Thyroid gland (tissue), 4 donors: ENCODE measurements around the gene RBP3. TPM values are rescaled to one million over a fixed set of nuclear protein-coding genes. Genes with fewer than 3 reads are reported as not detected.

Experiments
- DNase-seq, 2 donors: peaks; one replicate each; pipeline ENCODE4 v3.0.0-alpha.2; 2019
- H3K27ac ChIP-seq, 3 donors: fragments of 200-600 bp; sonication (generic); 1 replicate in 2 of 3; 2 replicates in 1 of 3; pipeline ENCODE4 v1.5.1; 2016 to 2019; ENCODE audit warnings: mild to moderate bottlenecking in 1 of 3, moderate library complexity in 1 of 3
- H3K27me3 ChIP-seq: fragments of 200-600 bp; sonication (generic); one replicate; pipeline ENCODE4 v1.5.1; 2019
- H3K36me3 ChIP-seq, 2 donors: fragments of 200-600 bp; sonication (generic); one replicate each; pipeline ENCODE4 v1.5.1; 2016 to 2019
- H3K4me1 ChIP-seq, 2 donors: fragments of 200-600 bp; sonication (generic); one replicate each; pipeline ENCODE4 v1.5.1; 2017 to 2019
- H3K4me3 ChIP-seq, 3 donors: fragments of 200-600 bp; sonication (generic); replicated peaks in 1 of 3; 1 replicate in 2 of 3; 2 replicates in 1 of 3; pipeline ENCODE4 v1.5.1; 2016; ENCODE audit warnings: mild to moderate bottlenecking in 1 of 3
- H3K9me3 ChIP-seq: fragments of 200-600 bp; sonication (generic); one replicate; pipeline ENCODE4 v1.5.1; 2017
- CTCF ChIP-seq, 6 experiments: fragments of 200-600 bp in 3 of 6; fragments of 450-650 bp in 3 of 6; sonication (generic) in 3 of 6; IDR thresholded peaks; one replicate each; pipeline ENCODE4 v1.5.1; 2016 to 2019; ENCODE audit warnings: antibody characterized with exemption in 6 of 6, mild to moderate bottlenecking in 2 of 6, inconsistent platforms in 1 of 6, moderate library complexity in 1 of 6
- POLR2A ChIP-seq, 2 donors: fragments of 450-650 bp; IDR thresholded peaks; one replicate each; pipeline ENCODE4 v1.6.1; 2017; ENCODE audit warnings: antibody characterized with exemption in 2 of 2, mild to moderate bottlenecking in 2 of 2, moderate library complexity in 1 of 2
- WGBS, 2 donors: methylation state at CpG; one replicate each; pipeline ENCODE4 v1.1.5; 2017; 5-methylcytosine and 5-hydroxymethylcytosine counted together
- intact Hi-C: fragments of 100-400 bp; cut with DNase I; formaldehyde crosslinking; loops from one replicate; pipeline ENCODE4 v1.15.1; 2023
- total RNA-seq, 4 donors: library from RNA; depleted of rRNA; stranded (reverse); fragments of >200 nt; gene quantifications; one replicate each; pipeline ENCODE4 v1.2.3, GENCODE V29; 2016

RBP3 gene
- total RNA-seq, 4 donors from 2014 or later, result not detected

GRCh38 chr10:47326306-47326926 lies 21.7 kb upstream of the RBP3 start:
- WGBS, 2 donors, result 67 to 71% methylated on average over 2 to 5 of the region's 5 CpGs
- intact Hi-C loops, result no loop called here
- no peak for DNase-seq
- no peak overlapping the region for H3K27ac ChIP-seq
- H3K4me3 ChIP-seq, result no peak overlapping the region
- no peaks in the 10 kb centered on the region for H3K36me3 ChIP-seq
- no peaks in the 10 kb centered on the region for H3K27me3 ChIP-seq
- no peaks in the 10 kb centered on the region for H3K9me3 ChIP-seq
- H3K4me1 ChIP-seq, result no peaks in the 10 kb centered on the region
- TF ChIP-seq POLR2A (IDR thresholded peaks at IDR 0.05) (no peak), CTCF (IDR thresholded peaks at IDR 0.05) (no peak)

GRCh38 chr10:47326927-47327330 lies 21.2 kb upstream of the RBP3 start:
- Histone ChIP-seq H3K27ac (no peak overlapping the region), H3K4me3 (no peak overlapping the region), H3K4me1 (no peaks in the 10 kb centered on the region), H3K36me3 (no peaks in the 10 kb centered on the region), H3K9me3 (no peaks in the 10 kb centered on the region), H3K27me3 (no peaks in the 10 kb centered on the region)
- WGBS, 2 donors, result 72 to 85% methylated on average over 11 of the region's 11 CpGs
- intact Hi-C loops, result no loop called here
- TF ChIP-seq CTCF (IDR thresholded peaks at IDR 0.05), result no peak
- no peak for TF ChIP-seq POLR2A (IDR thresholded peaks at IDR 0.05)
- no peak for DNase-seq

- TF ChIP-seq CTCF (IDR thresholded peaks at IDR 0.05), result no peak
- TF ChIP-seq POLR2A (IDR thresholded peaks at IDR 0.05), result no peak
- 83 to 97% methylated on average over 3 to 4 of the region's 4 CpGs for WGBS, 2 donors
- Histone ChIP-seq H3K4me1 (no peaks in the 10 kb centered on the region), H3K4me3 (no peak overlapping the region), H3K27me3 (no peaks in the 10 kb centered on the region), H3K36me3 (no peaks in the 10 kb centered on the region), H3K9me3 (no peaks in the 10 kb centered on the region), H3K27ac (no peak overlapping the region)
- DNase-seq, result no peak
- intact Hi-C loops, result no loop called here
Measured at GRCh38 chr10:47329855-47330254, 18.3 kb upstream of the RBP3 start.

GRCh38 chr10:47330366-47330765 lies 17.8 kb upstream of the RBP3 start:
- 94 to 96% methylated on average over 3 of the region's 3 CpGs for WGBS, 2 donors
- no peaks in the 10 kb centered on the region for H3K4me1 ChIP-seq
- TF ChIP-seq POLR2A (IDR thresholded peaks at IDR 0.05) (no peak), CTCF (IDR thresholded peaks at IDR 0.05) (no peak)
- H3K4me3 ChIP-seq, result no peak overlapping the region
- no peaks in the 10 kb centered on the region for H3K27me3 ChIP-seq
- H3K27ac ChIP-seq, result no peak overlapping the region
- no peak for DNase-seq
- H3K9me3 ChIP-seq, result no peaks in the 10 kb centered on the region
- no peaks in the 10 kb centered on the region for H3K36me3 ChIP-seq
- intact Hi-C loops, result no loop called here

GRCh38 chr10:47330804-47331203 lies 17.4 kb upstream of the RBP3 start:
- 76 to 81% methylated on average over 3 of the region's 3 CpGs for WGBS, 2 donors
- Histone ChIP-seq H3K27me3 (no peaks in the 10 kb centered on the region), H3K9me3 (no peaks in the 10 kb centered on the region), H3K4me3 (no peak overlapping the region), H3K4me1 (no peaks in the 10 kb centered on the region), H3K27ac (no peak overlapping the region), H3K36me3 (no peaks in the 10 kb centered on the region)
- no peak for DNase-seq
- intact Hi-C loops, result no loop called here
- no peak for TF ChIP-seq POLR2A (IDR thresholded peaks at IDR 0.05)
- TF ChIP-seq CTCF (IDR thresholded peaks at IDR 0.05), result no peak
